BE2C (cell line): ENCODE measurements around the gene COL20A1.

ENCODE experiments used
- DNase-seq: peaks from one replicate; pipeline ENCODE4 v3.0.0-alpha.2; 2020
- H3K27me3 ChIP-seq: fragments of 250-450 bp; sonication (Bioruptor Pico); 2 replicates; pipeline ENCODE4 v1.5.1; 2020; ENCODE audit warnings: mild to moderate bottlenecking
- H3K36me3 ChIP-seq: fragments of 250-450 bp; sonication (Bioruptor Pico); 2 replicates; pipeline ENCODE4 v1.5.1; 2020; ENCODE audit warnings: mild to moderate bottlenecking
- H3K4me1 ChIP-seq: fragments of 250-450 bp; sonication (Bioruptor Pico); 2 replicates; pipeline ENCODE4 v1.5.1; 2020
- H3K4me3 ChIP-seq: 2 replicates; pipeline ENCODE4 v1.5.1; 2011; ENCODE audit warnings: low read depth, low read length
- H3K9me3 ChIP-seq: fragments of 250-450 bp; sonication (Bioruptor Pico); 2 replicates; pipeline ENCODE4 v1.5.1; 2020
- CTCF ChIP-seq: IDR thresholded peaks from 2 replicates; pipeline ENCODE4 v1.5.1; 2012; ENCODE audit warnings: mild to moderate bottlenecking, low read depth, low read length

The COL20A1 gene

GRCh38 chr20:63315731-63316491 lies 22.9 kb downstream of the COL20A1 start:
- Histone ChIP-seq H3K9me3 (no peaks in the 10 kb centered on the region), H3K27me3 (no peaks in the 10 kb centered on the region), H3K4me3 (no peak overlapping the region), H3K36me3 (no peaks in the 10 kb centered on the region), H3K4me1 (no peaks in the 10 kb centered on the region)
- no peak for TF ChIP-seq CTCF
- DNase-seq = peak; percentile 6

- no peak overlapping the region for H3K4me3 ChIP-seq
- no peaks in the 10 kb centered on the region for H3K27me3 ChIP-seq
- TF ChIP-seq CTCF = no peak
- peak; percentile 9 for DNase-seq
- H3K9me3 ChIP-seq = no peaks in the 10 kb centered on the region
- no peaks in the 10 kb centered on the region for H3K36me3 ChIP-seq
- H3K4me1 ChIP-seq = no peaks in the 10 kb centered on the region
Measured at GRCh38 chr20:63316502-63316921, 23.5 kb downstream of the COL20A1 start.

GRCh38 chr20:63317061-63317460 lies 24.1 kb downstream of the COL20A1 start:
- Histone ChIP-seq H3K9me3 (no peaks in the 10 kb centered on the region), H3K27me3 (no peaks in the 10 kb centered on the region), H3K4me1 (no peaks in the 10 kb centered on the region), H3K36me3 (no peaks in the 10 kb centered on the region), H3K4me3 (no peak overlapping the region)
- no peak for DNase-seq
- TF ChIP-seq CTCF = no peak

GRCh38 chr20:63317601-63318291 lies 24.8 kb downstream of the COL20A1 start:
- no peak for TF ChIP-seq CTCF
- H3K36me3 ChIP-seq = no peaks in the 10 kb centered on the region
- H3K4me3 ChIP-seq = no peak overlapping the region
- peaks cover 6% of the 10 kb centered on the region; the same call in 1 of the 2 replicates for H3K27me3 ChIP-seq
- peak; percentile 7 for DNase-seq
- no peaks in the 10 kb centered on the region for H3K4me1 ChIP-seq
- H3K9me3 ChIP-seq = no peaks in the 10 kb centered on the region

GRCh38 chr20:63318391-63319163 lies 25.6 kb downstream of the COL20A1 start:
- DNase-seq = peak; percentile 6
- Histone ChIP-seq H3K27me3 (peaks cover 14% of the 10 kb centered on the region), H3K36me3 (no peaks in the 10 kb centered on the region), H3K4me1 (no peaks in the 10 kb centered on the region), H3K9me3 (no peaks in the 10 kb centered on the region), H3K4me3 (no peak overlapping the region)
- TF ChIP-seq CTCF = no peak
